Mucosa of stomach (tissue), 1 donor: ENCODE results near the gene ZSCAN1.
A peak's percentile ranks its signal among the peaks of the same experiment; 100 is the strongest.

Source experiments
- H3K27me3 ChIP-seq: one replicate; pipeline ENCODE4 v1.7.0; 2013; ENCODE audit warnings: mild to moderate bottlenecking, low read length; ENCODE audit not compliant: control insufficient read depth, insufficient read depth
- H3K36me3 ChIP-seq: one replicate; pipeline ENCODE4 v1.7.0; 2013; ENCODE audit warnings: low read length; ENCODE audit not compliant: control insufficient read depth, insufficient read depth
- H3K4me1 ChIP-seq: one replicate; pipeline ENCODE4 v1.7.0; 2013; ENCODE audit warnings: mild to moderate bottlenecking, low read length; ENCODE audit not compliant: control insufficient read depth, insufficient read depth
- H3K4me3 ChIP-seq: one replicate; pipeline ENCODE4 v1.7.0; 2013; ENCODE audit warnings: low read length
- H3K9ac ChIP-seq: one replicate; pipeline ENCODE4 v1.7.0; 2013; ENCODE audit warnings: mild to moderate bottlenecking, low read length, moderate library complexity
- H3K9me3 ChIP-seq: one replicate; pipeline ENCODE4 v1.7.0; 2013; ENCODE audit warnings: mild to moderate bottlenecking, low read length, moderate library complexity; ENCODE audit not compliant: control insufficient read depth
- donor health status: Pancreatic carcinoma.

The ZSCAN1 gene

DNA sequence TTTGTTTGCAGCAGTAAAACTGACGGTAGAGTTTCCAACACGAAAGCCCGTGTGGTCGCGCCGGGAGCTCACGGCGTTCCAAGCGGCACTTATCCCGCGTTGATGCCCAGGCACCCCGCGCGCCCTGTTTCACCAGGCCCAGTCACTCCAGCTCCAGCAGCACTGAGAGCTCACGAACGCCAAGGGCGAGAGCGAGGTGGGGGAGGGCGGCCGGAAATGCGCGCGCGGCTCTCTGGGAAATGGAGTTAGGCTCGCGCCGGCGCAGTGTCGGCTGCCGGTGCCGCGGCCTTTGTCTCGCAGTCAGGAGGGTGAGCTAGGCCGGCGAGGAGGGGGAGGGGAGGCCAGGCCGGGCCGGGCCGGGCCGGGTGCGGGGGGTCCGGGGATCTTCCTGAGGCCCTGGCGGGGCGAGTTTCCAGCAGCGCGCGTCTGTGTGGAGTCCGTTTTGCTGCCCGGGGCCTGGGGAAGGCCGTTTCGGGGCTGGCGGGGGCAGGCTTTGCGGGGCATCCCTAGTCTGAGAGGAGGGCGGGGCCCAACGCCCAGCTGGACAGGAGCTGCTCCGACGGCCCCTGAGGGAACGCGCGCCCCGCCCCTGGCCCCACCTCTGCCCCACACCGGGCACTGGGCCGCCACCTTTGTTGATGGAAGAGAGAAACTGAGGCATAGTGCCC is 25.3 kb downstream of the ZSCAN1 start, which contains the start of gene ZNF135:
Gene ZNF135, plus strand, starts transcription at position 280 of the 668 bp plus-strand sequence. CDS start 721 bp downstream, outside the sequence.
- Histone ChIP-seq H3K9ac (peak within 1 kb of the TSS; percentile 42), H3K4me1 (peaks cover 5% of the 10 kb centered on the region), H3K36me3 (no peaks in the 10 kb centered on the region), H3K9me3 (no peaks in the 10 kb centered on the region), H3K27me3 (no peaks in the 10 kb centered on the region), H3K4me3 (peak within 1 kb of the TSS; percentile 22)

DNA sequence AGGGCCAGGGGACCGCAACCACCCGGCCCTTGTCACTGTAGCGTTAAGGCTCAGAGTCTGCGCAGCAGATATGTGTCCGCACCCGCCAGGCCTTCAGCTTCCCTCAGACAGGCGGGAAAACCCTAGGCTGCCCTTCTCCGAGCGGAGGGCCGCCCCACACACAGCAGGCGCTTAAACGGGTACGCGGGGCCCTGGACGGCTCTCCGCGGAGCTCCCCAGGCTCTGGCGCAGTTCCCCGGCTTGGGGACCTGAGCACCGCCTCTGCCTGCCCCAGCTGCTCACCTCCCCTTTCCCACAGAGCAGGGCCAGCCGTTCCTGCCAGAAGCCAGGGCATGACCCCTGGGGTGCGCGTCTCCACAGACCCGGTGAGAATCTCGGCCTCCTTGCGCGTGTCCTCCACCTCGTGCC is 25.9 kb downstream of the ZSCAN1 start:
- Histone ChIP-seq H3K4me3 (no peak overlapping the region), H3K36me3 (no peaks in the 10 kb centered on the region), H3K27me3 (no peaks in the 10 kb centered on the region), H3K9ac (peak overlapping the region; percentile 42), H3K9me3 (no peaks in the 10 kb centered on the region), H3K4me1 (peaks cover 5% of the 10 kb centered on the region)

DNA sequence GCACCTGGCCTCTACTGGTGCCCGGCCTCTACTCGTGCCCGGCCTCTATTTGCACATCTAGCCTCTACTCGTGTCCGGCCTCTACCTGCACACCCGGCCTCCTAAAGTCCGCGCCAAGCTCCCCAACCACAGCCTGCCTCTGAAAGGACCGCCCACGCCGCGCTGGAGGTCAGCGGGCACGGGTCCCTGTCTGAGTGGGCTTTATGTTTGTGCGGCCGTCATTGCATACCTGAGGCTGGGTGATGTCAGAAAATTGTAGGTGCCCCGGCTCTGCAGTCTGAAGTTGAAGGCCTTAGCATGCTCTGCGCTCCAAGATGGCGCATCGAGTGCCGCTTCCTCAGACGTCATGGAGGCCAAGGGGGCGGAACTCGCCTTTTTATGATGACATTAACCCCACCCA is 26.4 kb downstream of the ZSCAN1 start:
- Histone ChIP-seq H3K9me3 (no peaks in the 10 kb centered on the region), H3K4me3 (no peak overlapping the region), H3K27me3 (no peaks in the 10 kb centered on the region)

DNA sequence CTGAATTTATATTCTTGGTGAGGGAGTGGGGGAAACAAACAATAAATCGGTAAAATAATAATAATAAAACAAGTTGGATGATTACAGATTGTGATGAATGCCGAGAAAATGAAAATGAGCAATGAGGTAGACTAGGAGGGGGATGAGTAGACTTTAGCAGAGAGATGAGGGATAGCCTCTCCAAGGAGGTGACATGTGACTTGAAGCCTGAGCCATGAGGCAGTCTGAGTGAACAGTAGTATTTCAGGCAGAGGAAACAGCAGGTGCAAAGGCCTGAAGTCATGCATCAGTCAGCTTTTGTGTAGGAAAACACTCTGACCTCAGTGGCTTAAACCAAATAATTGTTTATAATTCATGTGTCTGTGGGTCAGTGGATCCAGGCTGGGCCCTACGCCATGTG is 29.9 kb downstream of the ZSCAN1 start:
- H3K9ac ChIP-seq, result no peak overlapping the region
- H3K36me3 ChIP-seq, result peaks cover 7% of the 10 kb centered on the region
- no peak overlapping the region for H3K4me3 ChIP-seq
- H3K27me3 ChIP-seq, result no peaks in the 10 kb centered on the region
- peaks cover 22% of the 10 kb centered on the region for H3K9me3 ChIP-seq
- peaks cover 2% of the 10 kb centered on the region for H3K4me1 ChIP-seq

More for the DNA sequence above, 26.4 kb downstream of the ZSCAN1 start:
- Histone ChIP-seq H3K4me1 (peaks cover 5% of the 10 kb centered on the region), H3K36me3 (no peaks in the 10 kb centered on the region), H3K9ac (no peak overlapping the region)

DNA sequence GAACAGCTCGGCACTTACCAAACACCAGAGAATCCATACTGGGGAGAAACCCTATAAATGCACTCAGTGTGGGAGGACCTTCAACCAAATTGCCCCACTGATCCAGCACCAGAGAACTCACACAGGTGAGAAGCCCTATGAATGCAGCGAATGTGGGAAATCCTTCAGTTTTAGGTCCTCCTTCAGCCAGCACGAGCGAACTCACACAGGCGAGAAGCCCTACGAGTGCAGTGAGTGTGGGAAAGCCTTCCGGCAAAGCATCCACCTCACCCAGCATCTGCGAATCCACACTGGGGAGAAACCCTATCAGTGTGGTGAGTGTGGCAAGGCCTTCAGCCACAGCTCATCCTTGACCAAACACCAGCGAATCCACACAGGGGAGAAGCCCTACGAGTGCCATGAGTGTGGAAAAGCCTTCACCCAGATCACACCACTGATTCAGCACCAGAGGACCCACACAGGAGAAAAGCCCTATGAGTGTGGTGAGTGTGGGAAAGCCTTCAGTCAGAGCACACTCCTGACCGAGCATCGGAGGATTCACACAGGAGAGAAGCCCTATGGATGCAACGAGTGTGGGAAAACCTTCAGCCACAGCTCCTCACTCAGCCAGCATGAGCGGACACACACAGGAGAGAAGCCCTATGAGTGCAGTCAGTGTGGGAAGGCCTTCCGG is 33.6 kb downstream of the ZSCAN1 start:
- H3K9ac ChIP-seq, result no peak overlapping the region
- no peaks in the 10 kb centered on the region for H3K4me1 ChIP-seq
- peaks cover 7% of the 10 kb centered on the region for H3K36me3 ChIP-seq
- no peaks in the 10 kb centered on the region for H3K27me3 ChIP-seq
- no peak overlapping the region for H3K4me3 ChIP-seq
- H3K9me3 ChIP-seq, result peaks cover 22% of the 10 kb centered on the region

DNA sequence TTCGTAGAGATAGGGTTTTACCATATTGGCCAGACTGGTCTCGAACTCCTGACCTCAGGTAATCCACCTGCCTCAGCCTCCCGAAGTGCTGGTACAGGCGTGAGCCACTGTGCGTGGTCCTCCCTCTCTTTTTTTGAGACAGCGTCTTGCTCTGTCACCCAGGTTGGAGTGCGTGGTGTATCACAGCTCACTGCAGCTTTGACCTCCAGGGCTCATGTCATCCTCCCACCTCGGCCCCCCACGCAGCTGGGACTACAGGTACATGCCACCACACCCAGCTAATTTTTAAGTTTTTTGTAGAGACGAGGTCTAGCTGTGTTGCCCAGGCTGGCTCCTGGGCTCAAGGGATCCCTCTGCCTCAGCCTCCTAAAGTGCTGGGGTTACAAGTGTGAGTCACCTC is 46.0 kb downstream of the ZSCAN1 start:
- no peak overlapping the region for H3K9ac ChIP-seq
- H3K9me3 ChIP-seq, result peaks cover under 1% of the 10 kb centered on the region
- H3K27me3 ChIP-seq, result no peaks in the 10 kb centered on the region
- no peak overlapping the region for H3K4me3 ChIP-seq
- no peaks in the 10 kb centered on the region for H3K36me3 ChIP-seq
- no peaks in the 10 kb centered on the region for H3K4me1 ChIP-seq

DNA sequence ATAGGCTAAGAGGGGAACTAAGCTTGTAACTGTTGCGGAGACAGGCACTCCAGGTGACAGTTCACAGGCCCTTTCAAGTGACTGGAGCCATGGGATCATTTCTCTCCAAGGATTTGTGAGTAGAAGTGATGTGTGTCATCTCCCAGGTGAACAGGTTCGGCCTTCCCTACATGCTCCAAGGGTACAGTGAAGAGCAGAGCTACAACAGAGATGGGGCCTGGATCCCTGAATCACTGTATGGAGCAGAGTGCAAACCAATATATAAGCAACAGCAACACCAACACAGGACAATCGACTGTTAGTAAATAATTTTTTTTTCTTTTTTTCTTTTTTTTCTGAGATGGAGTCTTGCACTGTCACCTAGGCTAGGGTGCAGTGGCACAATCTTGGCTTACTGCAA is 49.2 kb downstream of the ZSCAN1 start:
- no peak overlapping the region for H3K9ac ChIP-seq
- H3K9me3 ChIP-seq, result peaks cover 3% of the 10 kb centered on the region
- no peak overlapping the region for H3K4me3 ChIP-seq
- no peaks in the 10 kb centered on the region for H3K36me3 ChIP-seq
- H3K27me3 ChIP-seq, result no peaks in the 10 kb centered on the region
- H3K4me1 ChIP-seq, result no peaks in the 10 kb centered on the region

DNA sequence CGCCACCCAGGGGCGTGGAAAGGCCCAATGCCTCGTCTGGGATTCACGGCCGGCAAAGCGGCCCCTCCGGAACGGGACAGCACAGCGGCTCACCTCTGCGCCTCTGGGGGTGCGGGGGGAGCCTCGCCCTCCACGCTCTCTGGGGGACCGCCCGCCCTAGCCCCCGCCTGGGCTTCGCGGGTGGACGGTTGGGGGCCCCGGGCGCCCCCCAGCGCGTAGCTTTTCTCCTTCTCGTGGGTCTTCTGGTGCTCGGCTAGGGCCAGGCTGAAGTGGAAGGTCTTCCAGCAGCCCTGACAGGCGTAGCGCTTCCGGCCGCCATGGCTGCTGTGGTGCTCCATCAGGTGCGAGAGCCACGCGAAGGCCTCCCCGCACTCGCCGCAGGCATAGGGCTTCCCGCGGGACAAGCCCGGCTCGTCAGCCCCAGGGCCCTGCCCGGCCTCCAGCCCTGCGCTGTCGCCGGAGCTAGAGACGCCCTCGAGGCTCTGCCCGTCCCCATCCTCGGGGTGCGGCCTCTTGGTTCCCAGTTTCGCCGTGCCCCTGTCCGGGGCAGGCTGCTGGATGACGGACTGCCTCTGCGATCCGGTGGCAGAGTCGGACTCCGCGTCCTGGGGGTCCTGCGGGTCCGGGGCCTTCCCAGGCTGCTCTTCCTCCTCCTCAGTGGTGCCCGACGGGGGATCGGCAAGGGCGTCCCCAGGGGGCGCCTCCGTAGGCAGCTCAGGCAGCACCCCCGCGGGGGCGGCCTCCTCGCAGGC is 50.9 kb downstream of the ZSCAN1 start:
- no peaks in the 10 kb centered on the region for H3K4me1 ChIP-seq
- no peak overlapping the region for H3K4me3 ChIP-seq
- H3K36me3 ChIP-seq, result no peaks in the 10 kb centered on the region
- no peaks in the 10 kb centered on the region for H3K27me3 ChIP-seq
- H3K9me3 ChIP-seq, result peaks cover 3% of the 10 kb centered on the region
- no peak overlapping the region for H3K9ac ChIP-seq

DNA sequence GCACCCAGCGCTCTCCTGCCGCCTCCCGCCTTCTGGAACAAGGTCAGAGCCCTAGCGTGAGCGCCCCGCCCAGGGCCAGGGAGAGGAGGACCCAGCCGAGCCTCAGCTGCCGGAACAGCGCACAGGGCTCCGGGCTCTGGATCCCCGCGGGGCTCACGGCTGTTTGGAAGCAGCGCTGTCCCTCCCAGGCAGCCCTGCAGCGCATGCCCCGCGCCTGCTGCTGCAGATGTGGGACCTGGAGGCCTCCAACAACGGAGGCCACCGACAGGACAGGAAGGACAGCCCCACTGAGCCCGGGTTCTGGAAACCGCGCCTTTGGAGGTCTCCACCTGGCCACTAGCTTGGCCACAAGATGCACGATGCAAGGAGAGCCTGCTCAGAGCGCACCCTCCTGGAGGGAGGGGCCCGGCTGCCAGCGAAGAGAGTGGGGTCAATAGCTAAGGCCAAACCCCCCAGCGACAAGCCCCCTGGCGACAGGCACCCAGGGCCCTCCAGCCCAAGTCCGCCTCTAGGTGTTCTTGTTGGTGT is 51.6 kb downstream of the ZSCAN1 start:
- no peaks in the 10 kb centered on the region for H3K36me3 ChIP-seq
- no peak overlapping the region for H3K9ac ChIP-seq
- H3K27me3 ChIP-seq, result no peaks in the 10 kb centered on the region
- no peak overlapping the region for H3K4me3 ChIP-seq
- H3K4me1 ChIP-seq, result no peaks in the 10 kb centered on the region
- peaks cover 3% of the 10 kb centered on the region for H3K9me3 ChIP-seq

DNA sequence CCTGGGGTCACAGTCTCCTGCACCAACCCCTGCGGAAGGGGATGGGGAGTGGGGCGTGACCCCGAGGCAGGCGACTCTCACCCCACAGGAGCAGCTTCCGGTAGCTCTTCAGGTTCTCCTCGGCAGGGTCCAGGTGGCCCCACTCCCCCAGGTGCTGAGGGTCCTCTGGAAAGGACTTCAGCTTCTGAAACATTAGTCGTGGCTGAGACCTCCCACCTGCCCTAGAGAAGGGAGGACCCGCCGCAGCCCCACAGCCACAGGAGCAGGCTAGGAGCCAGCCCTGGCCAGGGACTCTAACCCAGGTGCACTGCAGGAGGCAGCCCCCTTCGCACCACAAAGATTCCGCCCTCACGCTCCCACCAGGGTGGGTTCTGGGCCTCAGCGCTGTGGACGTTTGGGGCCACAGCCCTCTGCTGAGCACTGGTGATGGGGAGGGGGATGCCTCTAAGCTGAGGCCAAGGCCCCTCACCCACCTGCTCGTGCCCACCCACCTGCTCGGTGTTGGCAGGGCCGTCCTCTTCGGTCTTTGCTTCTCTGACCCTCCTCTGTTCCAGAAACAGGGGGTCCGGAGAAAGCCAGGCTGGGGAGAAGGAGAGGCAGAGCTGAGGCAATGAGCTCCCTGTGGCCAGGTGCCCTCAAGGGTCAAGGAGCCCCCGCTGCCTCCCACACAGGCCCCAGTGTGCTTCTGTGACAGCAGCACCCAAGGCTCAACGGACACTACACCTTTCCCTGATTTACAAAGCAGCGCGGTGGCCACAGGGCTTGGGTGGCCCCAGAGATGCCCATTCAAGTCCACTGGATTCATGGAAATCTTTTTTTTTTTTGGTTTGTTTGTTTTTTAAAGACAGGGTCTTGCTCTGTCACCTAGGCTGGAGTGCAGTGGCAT is 53.2 kb downstream of the ZSCAN1 start:
- peaks cover 3% of the 10 kb centered on the region for H3K9me3 ChIP-seq
- H3K4me1 ChIP-seq, result no peaks in the 10 kb centered on the region
- no peak overlapping the region for H3K4me3 ChIP-seq
- H3K9ac ChIP-seq, result no peak overlapping the region
- H3K27me3 ChIP-seq, result no peaks in the 10 kb centered on the region
- no peaks in the 10 kb centered on the region for H3K36me3 ChIP-seq

DNA sequence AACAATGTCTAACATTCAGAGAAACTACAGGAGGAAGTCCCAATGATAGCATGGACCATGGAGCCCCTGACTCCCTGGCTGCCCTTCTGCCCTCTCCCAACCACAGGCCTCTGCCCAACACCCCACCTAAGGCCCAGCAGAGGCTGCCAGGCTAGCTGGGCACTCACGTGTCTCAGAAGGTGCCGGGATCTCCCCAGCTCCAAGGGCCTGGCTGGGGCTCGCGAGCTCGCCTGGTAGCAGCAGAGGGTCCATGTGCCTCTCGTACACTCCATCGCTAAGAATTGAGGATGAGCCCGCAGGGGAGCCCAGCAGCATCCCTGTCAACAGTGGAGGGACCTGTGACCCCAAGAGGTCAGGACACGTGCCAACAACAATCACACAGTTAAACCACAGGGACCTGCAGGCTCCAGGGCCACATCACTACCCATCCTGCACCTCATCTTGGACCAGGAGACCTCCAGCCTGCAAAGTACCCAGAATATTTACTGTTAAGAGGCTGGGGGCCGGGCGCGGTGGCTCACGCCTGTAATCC is 54.8 kb downstream of the ZSCAN1 start:
- H3K4me1 ChIP-seq, result no peaks in the 10 kb centered on the region
- no peaks in the 10 kb centered on the region for H3K27me3 ChIP-seq
- no peaks in the 10 kb centered on the region for H3K36me3 ChIP-seq
- no peak overlapping the region for H3K4me3 ChIP-seq
- H3K9ac ChIP-seq, result no peak overlapping the region
- H3K9me3 ChIP-seq, result peaks cover 3% of the 10 kb centered on the region
